ENCODE measurements around the gene HNRNPC.
A peak's percentile ranks its signal among the peaks of the same experiment; 100 is the strongest.

HNRNPC gene

DNA sequence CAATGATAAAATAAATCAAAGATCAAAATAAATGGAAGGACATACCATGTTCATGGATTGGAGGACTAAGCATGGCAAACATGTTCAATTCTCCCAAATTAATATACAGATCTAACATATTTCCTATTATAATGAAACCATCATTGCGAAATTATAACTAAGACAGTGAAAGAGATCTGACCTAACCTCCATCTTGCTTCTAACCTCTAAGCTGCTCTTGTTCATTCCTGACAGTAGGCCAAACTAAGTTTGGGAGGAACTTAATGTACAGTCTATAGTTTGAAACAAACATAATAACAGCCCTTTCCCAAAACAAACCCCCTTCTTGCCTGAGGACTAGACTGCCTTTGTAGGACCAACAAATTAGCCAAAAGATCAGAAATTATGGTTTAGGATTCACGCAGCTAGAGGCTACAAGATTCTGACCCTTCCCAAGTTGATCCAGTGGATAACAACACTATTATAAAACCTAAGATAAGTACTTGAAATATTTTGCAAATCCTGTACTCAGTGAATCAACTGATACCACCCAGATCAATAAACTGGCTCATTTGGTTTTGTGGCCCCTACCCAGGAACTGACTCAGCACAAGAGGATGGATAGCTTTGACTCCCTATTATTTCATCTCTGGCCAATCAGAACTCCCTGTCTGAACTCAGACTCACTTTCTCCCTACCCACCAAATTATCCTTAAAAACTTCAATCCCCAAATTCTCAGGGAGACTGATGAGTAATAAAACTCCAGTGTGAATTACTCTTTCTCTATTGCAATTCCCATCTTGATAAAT is 71.6 kb downstream of the HNRNPC start:
- Histone ChIP-seq H3K4me3 (ENCODE audit: low read length) (no peak overlapping the region), H3K36me3 (ENCODE audit: insufficient read depth, low read depth, low read length) (no peaks in the 10 kb centered on the region), H3K4me1 (ENCODE audit: insufficient read depth, low read length) (peaks cover under 1% of the 10 kb centered on the region; the same call in 1 of the 2 replicates), H3K27ac (ENCODE audit: low read length) (no peak overlapping the region), H3K27me3 (ENCODE audit: insufficient read depth, low read length) (no peaks in the 10 kb centered on the region), H3K9me3 (ENCODE audit: insufficient read depth, low read depth, low read length) (no peaks in the 10 kb centered on the region; the same call in 1 of the 2 replicates), H3K9ac (ENCODE audit: low read depth, low read length) (no peak overlapping the region)

DNA sequence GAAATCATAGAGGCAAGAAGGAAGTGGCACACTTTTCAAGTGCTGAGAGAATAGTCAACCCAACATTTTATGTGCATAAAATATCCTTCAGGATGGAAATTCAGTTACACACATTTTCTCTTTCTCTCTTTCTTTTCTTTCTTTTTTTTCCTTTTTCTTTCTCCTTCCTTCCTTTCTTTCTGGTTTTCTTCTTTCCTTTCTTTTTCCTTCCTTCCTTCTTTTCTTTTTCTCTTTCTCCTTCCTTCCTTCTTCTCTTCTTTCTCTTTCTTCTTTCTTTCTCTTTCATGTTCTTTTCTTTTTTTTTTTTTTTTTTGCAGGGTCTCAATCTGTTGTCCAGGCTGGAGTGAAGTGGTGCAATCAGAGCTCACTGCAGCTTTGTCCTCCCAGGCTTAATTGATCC is 74.6 kb downstream of the HNRNPC start:
- no peaks in the 10 kb centered on the region for H3K27me3 ChIP-seq (ENCODE audit: insufficient read depth, low read length)
- peaks cover 4% of the 10 kb centered on the region; the same call in 1 of the 2 replicates for H3K4me1 ChIP-seq (ENCODE audit: insufficient read depth, low read length)
- no peak overlapping the region for H3K4me3 ChIP-seq (ENCODE audit: low read length)
- no peak overlapping the region for H3K27ac ChIP-seq (ENCODE audit: low read length)
- no peaks in the 10 kb centered on the region; the same call in 1 of the 2 replicates for H3K9me3 ChIP-seq (ENCODE audit: insufficient read depth, low read depth, low read length)
- no peaks in the 10 kb centered on the region for H3K36me3 ChIP-seq (ENCODE audit: insufficient read depth, low read depth, low read length)
- no peak overlapping the region for H3K9ac ChIP-seq (ENCODE audit: low read depth, low read length)

DNA sequence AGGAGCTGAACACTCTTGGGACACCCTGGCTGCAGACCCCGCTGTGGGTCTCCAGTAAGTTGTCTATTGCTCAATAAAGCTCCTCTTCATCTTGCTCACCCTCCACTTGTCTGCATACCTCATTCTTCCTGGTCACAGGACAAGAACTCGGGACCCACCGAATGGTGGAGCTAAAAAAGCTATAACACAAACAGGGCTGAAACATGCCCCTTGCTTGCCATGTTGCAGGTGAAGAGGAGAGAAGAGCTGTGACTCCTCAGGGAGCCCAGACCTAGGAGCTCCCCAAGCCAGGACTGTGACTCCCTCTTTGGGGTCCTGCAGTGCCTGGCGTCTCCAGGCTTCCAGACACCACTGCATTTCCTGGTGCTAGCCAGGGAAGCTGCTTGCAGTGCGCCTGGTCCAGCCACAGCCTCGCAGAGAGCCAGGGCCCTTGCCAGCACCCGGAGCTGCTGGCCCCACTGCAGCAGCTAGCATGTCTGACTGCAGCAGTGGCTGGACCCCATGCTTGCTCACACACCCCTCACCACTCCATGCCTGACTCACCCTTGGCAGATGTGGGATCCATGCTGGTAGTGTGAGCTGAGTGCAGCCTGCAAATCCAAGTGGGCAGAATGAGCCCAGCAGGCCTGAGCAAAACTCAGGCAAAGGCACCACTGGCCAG is 76.2 kb downstream of the HNRNPC start:
- Histone ChIP-seq H3K27me3 (ENCODE audit: insufficient read depth, low read length) (no peaks in the 10 kb centered on the region), H3K9ac (ENCODE audit: low read depth, low read length) (no peak overlapping the region), H3K27ac (ENCODE audit: low read length) (no peak overlapping the region), H3K36me3 (ENCODE audit: insufficient read depth, low read depth, low read length) (no peaks in the 10 kb centered on the region), H3K4me1 (ENCODE audit: insufficient read depth, low read length) (peaks cover 4% of the 10 kb centered on the region; the same call in 1 of the 2 replicates), H3K9me3 (ENCODE audit: insufficient read depth, low read depth, low read length) (no peaks in the 10 kb centered on the region; the same call in 1 of the 2 replicates), H3K4me3 (ENCODE audit: low read length) (no peak overlapping the region)

DNA sequence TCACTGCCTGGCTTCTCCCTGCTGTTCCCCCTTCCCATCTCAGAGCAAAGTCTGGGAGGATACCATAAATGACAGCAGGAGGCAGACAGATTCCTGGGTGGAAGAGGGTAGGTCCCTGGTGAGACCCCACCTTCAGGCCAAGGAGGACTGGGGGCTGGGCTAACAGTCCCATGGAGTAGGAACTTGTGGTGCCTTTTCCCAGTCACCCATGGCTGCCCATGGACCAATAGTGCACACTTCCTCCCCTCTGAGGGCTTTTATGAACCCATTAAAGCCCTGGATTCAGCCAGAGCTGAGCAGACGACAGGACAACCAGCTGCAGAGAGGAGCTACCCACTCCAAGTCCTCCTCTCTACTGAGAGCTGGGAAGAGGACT is 76.8 kb downstream of the HNRNPC start:
- no peaks in the 10 kb centered on the region for H3K27me3 ChIP-seq (ENCODE audit: insufficient read depth, low read length)
- no peak overlapping the region for H3K9ac ChIP-seq (ENCODE audit: low read depth, low read length)
- H3K36me3 ChIP-seq (ENCODE audit: insufficient read depth, low read depth, low read length): no peaks in the 10 kb centered on the region
- H3K9me3 ChIP-seq (ENCODE audit: insufficient read depth, low read depth, low read length): no peaks in the 10 kb centered on the region; the same call in 1 of the 2 replicates
- no peak overlapping the region for H3K27ac ChIP-seq (ENCODE audit: low read length)
- peaks cover 4% of the 10 kb centered on the region; the same call in 1 of the 2 replicates for H3K4me1 ChIP-seq (ENCODE audit: insufficient read depth, low read length)
- peak overlapping the region; percentile 28; the same call in 1 of the 2 replicates for H3K4me3 ChIP-seq (ENCODE audit: low read length)

DNA sequence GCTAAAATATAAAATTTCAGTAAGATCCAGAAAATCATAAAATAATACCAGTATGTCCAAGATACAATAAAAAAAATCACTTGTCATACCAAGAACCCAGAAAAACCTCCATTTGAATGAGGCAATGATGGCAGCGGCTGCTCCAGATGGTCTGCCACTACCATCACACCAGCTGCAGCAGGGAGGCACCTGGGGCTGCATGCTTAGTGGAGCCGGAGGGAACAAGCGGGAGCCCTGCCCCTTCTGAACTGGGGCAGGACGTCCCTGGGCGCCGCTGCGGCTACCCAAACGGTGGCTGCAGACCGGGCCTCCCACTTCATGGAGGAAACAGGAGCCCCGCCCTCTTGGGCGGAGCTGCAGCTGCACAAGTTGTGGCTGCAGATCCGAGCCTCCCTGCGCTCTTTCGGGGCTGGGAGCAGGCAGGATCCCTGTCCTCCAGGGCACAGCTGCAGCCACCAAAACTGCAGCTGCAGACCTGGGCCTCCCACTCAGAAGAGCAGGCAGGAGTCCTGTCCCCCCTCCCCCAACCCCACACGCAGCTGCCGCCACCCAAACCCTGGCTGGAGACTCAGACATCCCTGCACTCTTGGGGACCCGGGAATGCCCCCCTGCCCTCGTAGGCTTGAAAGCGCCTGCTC is 77.3 kb downstream of the HNRNPC start:
- peak overlapping the region; percentile 28; the same call in 1 of the 2 replicates for H3K4me3 ChIP-seq (ENCODE audit: low read length)
- no peaks in the 10 kb centered on the region for H3K36me3 ChIP-seq (ENCODE audit: insufficient read depth, low read depth, low read length)
- no peak overlapping the region for H3K27ac ChIP-seq (ENCODE audit: low read length)
- H3K27me3 ChIP-seq (ENCODE audit: insufficient read depth, low read length): no peaks in the 10 kb centered on the region
- H3K9me3 ChIP-seq (ENCODE audit: insufficient read depth, low read depth, low read length): no peaks in the 10 kb centered on the region
- H3K4me1 ChIP-seq (ENCODE audit: insufficient read depth, low read length): peaks cover 4% of the 10 kb centered on the region; the same call in 1 of the 2 replicates
- no peak overlapping the region for H3K9ac ChIP-seq (ENCODE audit: low read depth, low read length)

DNA sequence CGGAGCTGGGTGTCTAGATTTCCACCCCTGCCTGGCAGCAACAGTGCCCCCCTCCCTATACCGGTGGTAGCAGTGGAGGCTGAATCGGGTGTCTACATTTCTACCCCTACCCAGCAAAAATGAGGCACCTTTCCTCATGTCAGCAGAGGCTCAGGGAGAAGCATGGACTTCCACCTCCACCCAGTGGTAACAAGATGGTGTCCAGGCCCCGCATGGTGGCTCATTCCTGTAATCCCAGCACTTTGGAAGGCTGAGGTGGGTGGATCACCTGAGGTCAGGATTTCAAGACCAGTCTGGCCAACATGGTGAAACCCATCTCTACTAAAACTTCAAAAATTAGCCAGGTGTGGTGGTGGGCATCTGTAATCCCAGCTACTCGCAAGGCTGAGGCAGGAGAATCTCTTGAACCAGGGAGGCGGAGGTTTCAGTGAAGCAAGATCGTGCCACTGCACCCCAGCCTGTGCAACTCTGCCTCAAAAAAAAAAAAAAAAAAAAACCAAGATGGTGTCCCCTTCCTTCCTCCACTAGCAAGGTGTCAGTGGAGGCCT is 77.9 kb downstream of the HNRNPC start:
- Histone ChIP-seq H3K4me1 (ENCODE audit: insufficient read depth, low read length) (peaks cover 4% of the 10 kb centered on the region; the same call in 1 of the 2 replicates), H3K36me3 (ENCODE audit: insufficient read depth, low read depth, low read length) (no peaks in the 10 kb centered on the region), H3K27ac (ENCODE audit: low read length) (no peak overlapping the region), H3K27me3 (ENCODE audit: insufficient read depth, low read length) (no peaks in the 10 kb centered on the region), H3K9me3 (ENCODE audit: insufficient read depth, low read depth, low read length) (no peaks in the 10 kb centered on the region), H3K4me3 (ENCODE audit: low read length) (peak overlapping the region; percentile 28; the same call in 1 of the 2 replicates), H3K9ac (ENCODE audit: low read depth, low read length) (no peak overlapping the region)

DNA sequence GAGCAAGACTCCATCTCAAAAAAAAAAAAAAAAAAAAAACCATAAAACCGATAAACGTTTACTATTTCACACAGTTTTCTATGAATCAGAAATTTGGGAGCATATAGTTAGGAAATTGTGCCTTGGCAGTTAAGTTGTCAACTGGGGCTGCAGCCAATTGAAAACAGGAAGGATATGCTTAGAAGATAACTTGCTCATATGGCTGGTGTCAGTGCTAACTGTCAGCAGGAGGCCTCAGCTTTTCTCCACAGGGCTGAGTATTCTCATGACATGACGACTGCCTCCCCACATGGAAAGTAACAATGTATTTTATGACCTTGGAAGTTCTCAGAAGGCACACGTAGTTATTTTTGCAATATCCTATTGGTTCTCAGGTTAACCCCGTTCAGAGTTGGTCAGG is 83.8 kb downstream of the HNRNPC start:
- H3K27me3 ChIP-seq (ENCODE audit: insufficient read depth, low read length): no peaks in the 10 kb centered on the region
- no peaks in the 10 kb centered on the region for H3K36me3 ChIP-seq (ENCODE audit: insufficient read depth, low read depth, low read length)
- H3K9ac ChIP-seq (ENCODE audit: low read depth, low read length): no peak overlapping the region
- H3K27ac ChIP-seq (ENCODE audit: low read length): no peak overlapping the region
- H3K4me1 ChIP-seq (ENCODE audit: insufficient read depth, low read length): no peaks in the 10 kb centered on the region
- 0 out of 2 replicates have a peak, but pooled peaks cover 5% of the 10 kb centered on the region for H3K9me3 ChIP-seq (ENCODE audit: insufficient read depth, low read depth, low read length)
- no peak overlapping the region for H3K4me3 ChIP-seq (ENCODE audit: low read length)

DNA sequence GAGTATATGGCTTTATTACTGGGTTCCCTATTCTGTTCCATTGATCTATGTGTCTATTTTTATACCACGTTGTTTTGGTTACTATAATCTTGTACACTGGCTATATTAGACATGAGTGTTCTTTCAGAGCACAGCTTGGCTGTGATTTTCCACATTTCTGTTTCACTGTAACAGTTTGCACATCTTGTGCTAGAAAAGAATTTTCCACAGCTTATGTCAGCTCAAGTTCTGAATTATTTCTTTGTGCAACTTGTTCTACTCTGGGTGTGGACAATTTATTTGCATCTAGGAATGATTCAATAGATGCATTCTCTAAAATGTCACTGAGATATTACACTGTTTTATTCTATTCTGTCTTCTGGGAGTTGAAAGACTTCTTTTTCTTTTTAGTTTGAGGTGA is 85.0 kb downstream of the HNRNPC start:
- Histone ChIP-seq H3K9ac (ENCODE audit: low read depth, low read length) (no peak overlapping the region), H3K27ac (ENCODE audit: low read length) (no peak overlapping the region), H3K9me3 (ENCODE audit: insufficient read depth, low read depth, low read length) (0 out of 2 replicates have a peak, but pooled peaks cover 5% of the 10 kb centered on the region), H3K27me3 (ENCODE audit: insufficient read depth, low read length) (no peaks in the 10 kb centered on the region), H3K4me1 (ENCODE audit: insufficient read depth, low read length) (no peaks in the 10 kb centered on the region), H3K4me3 (ENCODE audit: low read length) (no peak overlapping the region), H3K36me3 (ENCODE audit: insufficient read depth, low read depth, low read length) (no peaks in the 10 kb centered on the region)

DNA sequence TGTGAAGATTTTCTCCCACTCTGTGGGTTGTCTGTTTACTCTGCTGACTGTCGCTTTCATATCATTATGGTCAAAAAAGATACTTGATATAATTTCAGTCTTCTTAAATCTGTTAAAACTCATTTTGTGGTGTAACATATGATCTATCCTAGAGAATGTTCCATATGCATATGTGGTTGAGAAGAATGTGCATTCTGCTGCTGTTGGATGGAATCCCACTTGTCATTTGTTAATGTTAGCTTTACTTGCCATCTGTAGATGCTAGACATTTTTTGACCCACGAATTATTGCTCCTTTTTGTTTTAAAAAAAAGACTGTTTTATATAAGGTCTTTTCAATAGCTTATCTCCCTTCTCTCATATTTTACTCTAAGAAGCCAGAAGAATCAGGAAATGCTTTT is 87.1 kb downstream of the HNRNPC start:
- H3K4me3 ChIP-seq (ENCODE audit: low read length): no peak overlapping the region
- H3K27me3 ChIP-seq (ENCODE audit: insufficient read depth, low read length): no peaks in the 10 kb centered on the region
- H3K4me1 ChIP-seq (ENCODE audit: insufficient read depth, low read length): no peaks in the 10 kb centered on the region
- H3K9me3 ChIP-seq (ENCODE audit: insufficient read depth, low read depth, low read length): 0 out of 2 replicates have a peak, but pooled peaks cover 5% of the 10 kb centered on the region
- no peak overlapping the region for H3K27ac ChIP-seq (ENCODE audit: low read length)
- no peak overlapping the region for H3K9ac ChIP-seq (ENCODE audit: low read depth, low read length)
- no peaks in the 10 kb centered on the region for H3K36me3 ChIP-seq (ENCODE audit: insufficient read depth, low read depth, low read length)

DNA sequence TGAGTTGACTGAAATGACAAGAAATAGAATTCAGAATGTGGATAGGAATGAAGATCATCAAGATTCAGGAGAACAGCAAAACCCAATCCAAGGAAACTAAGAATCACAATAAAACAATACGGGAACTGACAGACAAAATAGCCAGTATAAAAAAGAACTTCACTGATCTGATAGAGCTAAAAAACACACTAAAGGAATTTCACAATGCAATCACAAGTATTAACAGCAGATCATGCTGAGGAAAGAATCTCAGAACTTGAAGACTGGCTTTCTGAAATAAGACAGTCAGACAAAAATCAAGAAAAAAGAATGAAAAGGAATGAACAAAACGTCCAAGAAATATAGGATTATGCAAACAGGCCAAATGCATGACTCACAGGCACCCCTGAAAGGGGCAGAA is 98.1 kb downstream of the HNRNPC start:
- no peak overlapping the region for H3K9ac ChIP-seq (ENCODE audit: low read depth, low read length)
- H3K27me3 ChIP-seq (ENCODE audit: insufficient read depth, low read length): no peaks in the 10 kb centered on the region
- H3K4me1 ChIP-seq (ENCODE audit: insufficient read depth, low read length): no peaks in the 10 kb centered on the region
- H3K4me3 ChIP-seq (ENCODE audit: low read length): no peak overlapping the region
- H3K9me3 ChIP-seq (ENCODE audit: insufficient read depth, low read depth, low read length): no peaks in the 10 kb centered on the region
- no peak overlapping the region for H3K27ac ChIP-seq (ENCODE audit: low read length)
- H3K36me3 ChIP-seq (ENCODE audit: insufficient read depth, low read depth, low read length): no peaks in the 10 kb centered on the region

DNA sequence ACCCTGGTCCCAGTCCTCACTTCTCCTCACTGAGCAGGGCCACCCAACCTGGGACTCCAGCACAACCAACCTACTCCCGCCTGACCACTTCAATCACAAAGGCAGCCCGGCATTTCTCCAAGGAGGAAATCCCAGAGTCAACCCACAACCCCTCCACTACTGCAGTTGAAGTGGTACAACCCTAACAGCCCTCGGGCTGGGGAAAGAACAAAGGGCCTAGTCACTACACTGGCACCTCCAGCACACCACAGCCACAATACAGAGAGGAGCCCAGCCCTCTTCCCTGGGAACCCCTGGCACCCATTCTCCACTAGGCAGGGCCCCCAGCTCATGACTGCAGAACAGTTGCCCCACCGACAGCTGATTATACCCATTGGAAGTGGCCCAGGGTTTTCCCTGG is 99.7 kb downstream of the HNRNPC start:
- no peaks in the 10 kb centered on the region for H3K4me1 ChIP-seq (ENCODE audit: insufficient read depth, low read length)
- no peaks in the 10 kb centered on the region for H3K36me3 ChIP-seq (ENCODE audit: insufficient read depth, low read depth, low read length)
- H3K4me3 ChIP-seq (ENCODE audit: low read length): no peak overlapping the region
- no peaks in the 10 kb centered on the region for H3K27me3 ChIP-seq (ENCODE audit: insufficient read depth, low read length)
- no peaks in the 10 kb centered on the region for H3K9me3 ChIP-seq (ENCODE audit: insufficient read depth, low read depth, low read length)
- H3K9ac ChIP-seq (ENCODE audit: low read depth, low read length): no peak overlapping the region
- H3K27ac ChIP-seq (ENCODE audit: low read length): no peak overlapping the region

All from iPS-20b (cell line).